ENCODE data around the gene SCN4A.
"Not testable (repeated sequence)": the region's sequence is repeated elsewhere in the genome, so short reads cannot be mapped to it uniquely, and the experiment has no call there.

SCN4A gene

DNA sequence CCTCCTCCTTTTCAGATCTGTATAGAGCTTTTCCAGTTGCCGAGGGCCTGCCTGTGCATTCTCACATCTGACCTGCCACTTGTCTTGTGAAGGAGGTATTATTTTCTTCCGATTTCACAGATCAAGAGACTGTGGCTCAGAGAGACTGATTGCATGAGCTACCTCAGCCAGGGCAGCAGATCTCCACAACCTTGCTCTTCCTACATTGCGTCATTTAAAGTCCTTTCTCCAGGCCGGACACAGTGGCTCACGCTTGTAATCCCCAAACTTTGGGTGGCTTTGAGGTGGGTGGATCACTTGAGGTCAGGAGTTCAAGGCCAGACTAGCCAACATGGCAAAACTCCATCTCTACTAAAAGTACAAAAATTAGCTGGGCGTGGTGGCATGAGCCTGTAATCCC, 52.7 kb downstream of the SCN4A start:
- not testable (repeated sequence) for H3K9ac ChIP-seq (ENCODE audit: low read length); H3K4me3 ChIP-seq (ENCODE audit: low read length); H3K9me3 ChIP-seq (ENCODE audit: control insufficient read depth, low read length); H3K27me3 ChIP-seq (ENCODE audit: control insufficient read depth, insufficient read depth, low read length); H3K36me3 ChIP-seq (ENCODE audit: control insufficient read depth, insufficient read depth, low read length); H3K4me1 ChIP-seq (ENCODE audit: control insufficient read depth, insufficient read depth, low read length)

DNA sequence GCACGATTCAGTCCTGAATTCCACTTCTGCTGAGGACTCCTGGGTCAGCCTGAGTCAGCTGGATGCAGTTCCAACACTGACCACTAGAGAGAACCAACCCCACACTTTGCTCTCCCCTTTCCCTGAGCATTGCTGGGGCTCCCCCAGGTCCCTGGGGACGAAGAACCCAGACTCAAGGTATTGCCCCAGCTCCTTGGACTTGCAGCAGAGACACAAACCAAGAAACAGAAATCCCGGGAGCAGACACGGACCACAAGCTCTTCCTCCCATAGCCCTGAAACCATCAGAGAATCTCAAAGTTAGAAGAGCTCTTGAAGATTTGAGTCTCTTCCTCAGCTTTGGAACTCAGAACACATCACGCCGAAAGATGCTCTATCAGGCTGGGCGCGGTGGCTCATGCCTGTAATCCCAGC, 53.4 kb downstream of the SCN4A start:
- Histone ChIP-seq H3K36me3 (ENCODE audit: control insufficient read depth, insufficient read depth, low read length) (no peaks in the 10 kb centered on the region), H3K4me3 (ENCODE audit: low read length) (no peak overlapping the region), H3K4me1 (ENCODE audit: control insufficient read depth, insufficient read depth, low read length) (no peaks in the 10 kb centered on the region), H3K9me3 (ENCODE audit: control insufficient read depth, low read length) (no peaks in the 10 kb centered on the region), H3K9ac (ENCODE audit: low read length) (no peak overlapping the region), H3K27me3 (ENCODE audit: control insufficient read depth, insufficient read depth, low read length) (peaks cover 10% of the 10 kb centered on the region)

DNA sequence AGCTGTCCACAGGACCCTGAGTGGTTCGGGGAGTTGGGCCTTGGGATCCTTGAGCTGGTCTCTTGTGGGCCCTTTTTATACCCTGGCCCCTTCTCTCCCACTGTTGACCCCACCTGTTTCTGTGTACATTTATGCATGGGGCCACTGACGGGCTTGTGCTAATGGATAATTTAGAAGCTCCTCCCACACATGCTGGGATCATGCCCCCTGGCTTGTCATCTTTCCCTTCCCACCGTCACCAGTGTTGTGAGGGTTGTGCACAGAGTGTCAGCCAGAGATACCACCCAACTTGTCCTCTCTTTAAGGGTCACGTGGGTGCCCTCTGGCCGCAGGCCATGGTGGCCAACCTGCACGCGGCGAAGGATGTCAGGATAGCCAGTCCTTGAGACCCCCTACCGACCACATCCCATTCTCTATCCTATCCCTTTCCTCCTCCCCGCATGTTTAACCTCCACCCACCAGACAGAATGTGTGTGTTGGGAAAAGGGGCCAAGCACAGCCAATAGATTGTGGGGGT, 53.9 kb downstream of the SCN4A start, which contains the start of gene GH1:
TSS of gene GH1 (minus strand) at position 51 of the 517 bp plus-strand sequence. CDS start 63 bp downstream, outside the sequence.
- not testable (repeated sequence) for H3K36me3 ChIP-seq (ENCODE audit: control insufficient read depth, insufficient read depth, low read length); H3K9me3 ChIP-seq (ENCODE audit: control insufficient read depth, low read length); H3K4me3 ChIP-seq (ENCODE audit: low read length); H3K27me3 ChIP-seq (ENCODE audit: control insufficient read depth, insufficient read depth, low read length); H3K4me1 ChIP-seq (ENCODE audit: control insufficient read depth, insufficient read depth, low read length); H3K9ac ChIP-seq (ENCODE audit: low read length)

DNA sequence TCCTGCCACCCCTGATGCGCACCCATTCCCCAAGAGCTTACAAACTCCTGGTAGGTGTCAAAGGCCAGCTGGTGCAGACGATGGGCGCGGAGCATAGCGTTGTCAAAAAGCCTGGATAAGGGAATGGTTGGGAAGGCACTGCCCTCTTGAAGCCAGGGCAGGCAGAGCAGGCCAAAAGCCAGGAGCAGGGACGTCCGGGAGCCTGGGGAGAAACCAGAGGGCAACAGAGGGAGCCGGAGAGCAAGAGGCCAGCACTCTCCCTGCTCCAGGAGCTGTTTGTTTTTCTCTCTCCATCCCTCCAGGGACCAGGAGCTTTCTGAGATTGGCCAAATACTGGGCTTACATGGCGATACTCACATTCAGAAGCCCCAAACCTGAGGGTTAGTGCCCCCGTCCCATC, 54.4 kb downstream of the SCN4A start:
- H3K9ac ChIP-seq (ENCODE audit: low read length): no peak overlapping the region
- H3K4me3 ChIP-seq (ENCODE audit: low read length): no peak overlapping the region

DNA sequence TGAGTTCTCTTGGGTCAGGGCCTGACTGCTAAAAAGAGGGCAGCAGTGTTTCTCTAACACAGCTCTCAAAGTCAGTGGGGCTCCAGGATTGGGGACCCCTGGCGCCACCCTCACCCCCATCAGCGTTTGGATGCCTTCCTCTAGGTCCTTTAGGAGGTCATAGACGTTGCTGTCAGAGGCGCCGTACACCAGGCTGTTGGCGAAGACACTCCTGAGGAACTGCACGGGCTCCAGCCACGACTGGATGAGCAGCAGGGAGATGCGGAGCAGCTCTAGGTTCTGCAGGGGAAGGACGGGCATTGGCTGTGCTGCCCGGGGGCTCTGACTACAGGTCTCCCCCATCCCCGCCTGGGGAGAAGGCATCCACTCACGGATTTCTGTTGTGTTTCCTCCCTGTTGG, 55.1 kb downstream of the SCN4A start:
- Histone ChIP-seq H3K27me3 (ENCODE audit: control insufficient read depth, insufficient read depth, low read length) (peaks cover 10% of the 10 kb centered on the region), H3K4me3 (ENCODE audit: low read length) (no peak overlapping the region), H3K9me3 (ENCODE audit: control insufficient read depth, low read length) (no peaks in the 10 kb centered on the region), H3K4me1 (ENCODE audit: control insufficient read depth, insufficient read depth, low read length) (no peaks in the 10 kb centered on the region), H3K9ac (ENCODE audit: low read length) (no peak overlapping the region), H3K36me3 (ENCODE audit: control insufficient read depth, insufficient read depth, low read length) (no peaks in the 10 kb centered on the region)

More for the DNA sequence above, 54.4 kb downstream of the SCN4A start:
- H3K27me3 ChIP-seq (ENCODE audit: control insufficient read depth, insufficient read depth, low read length): peaks cover 10% of the 10 kb centered on the region
- no peaks in the 10 kb centered on the region for H3K9me3 ChIP-seq (ENCODE audit: control insufficient read depth, low read length)
- H3K36me3 ChIP-seq (ENCODE audit: control insufficient read depth, insufficient read depth, low read length): no peaks in the 10 kb centered on the region
- H3K4me1 ChIP-seq (ENCODE audit: control insufficient read depth, insufficient read depth, low read length): no peaks in the 10 kb centered on the region

DNA sequence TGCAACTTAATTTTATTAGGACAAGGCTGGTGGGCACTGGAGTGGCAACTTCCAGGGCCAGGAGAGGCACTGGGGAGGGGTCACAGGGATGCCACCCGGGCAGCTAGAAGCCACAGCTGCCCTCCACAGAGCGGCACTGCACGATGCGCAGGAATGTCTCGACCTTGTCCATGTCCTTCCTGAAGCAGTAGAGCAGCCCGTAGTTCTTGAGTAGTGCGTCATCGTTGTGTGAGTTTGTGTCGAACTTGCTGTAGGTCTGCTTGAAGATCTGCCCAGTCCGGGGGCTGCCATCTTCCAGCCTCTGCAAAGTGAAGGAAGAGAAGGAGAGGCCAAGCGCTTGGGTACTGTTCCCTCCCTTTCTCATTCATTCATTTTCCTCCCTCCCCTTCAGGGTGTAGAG, 55.5 kb downstream of the SCN4A start:
- H3K9me3 ChIP-seq (ENCODE audit: control insufficient read depth, low read length); H3K9ac ChIP-seq (ENCODE audit: low read length): not testable (repeated sequence)

DNA sequence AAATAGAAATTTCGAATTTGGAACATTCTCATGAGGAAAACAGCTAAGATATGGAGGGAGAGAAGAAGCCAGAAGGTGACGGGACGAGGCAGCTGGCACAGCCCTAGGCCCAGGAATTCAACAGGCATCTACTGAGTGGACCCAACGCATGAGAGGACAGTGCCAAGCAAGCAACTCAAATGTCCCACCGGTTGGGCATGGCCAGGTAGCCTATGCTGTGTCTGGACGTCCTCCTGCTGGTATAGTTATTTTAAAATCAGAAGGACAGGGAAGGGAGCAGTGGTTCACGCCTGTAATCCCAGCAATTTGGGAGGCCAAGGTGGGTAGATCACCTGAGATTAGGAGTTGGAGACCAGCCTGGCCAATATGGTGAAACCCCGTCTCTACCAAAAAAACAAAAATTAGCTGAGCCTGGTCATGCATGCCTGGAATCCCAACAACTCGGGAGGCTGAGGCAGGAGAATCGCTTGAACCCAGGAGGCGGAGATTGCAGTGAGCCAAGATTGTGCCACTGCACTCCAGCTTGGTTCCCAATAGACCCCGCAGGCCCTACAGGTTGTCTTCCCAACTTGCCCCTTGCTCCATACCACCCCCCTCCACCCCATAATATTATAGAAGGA, 56.0 kb downstream of the SCN4A start:
- Histone ChIP-seq H3K4me3 (ENCODE audit: low read length) (no peak overlapping the region), H3K4me1 (ENCODE audit: control insufficient read depth, insufficient read depth, low read length) (no peaks in the 10 kb centered on the region), H3K36me3 (ENCODE audit: control insufficient read depth, insufficient read depth, low read length) (no peaks in the 10 kb centered on the region), H3K9ac (ENCODE audit: low read length) (no peak overlapping the region), H3K27me3 (ENCODE audit: control insufficient read depth, insufficient read depth, low read length) (peaks cover 10% of the 10 kb centered on the region), H3K9me3 (ENCODE audit: control insufficient read depth, low read length) (no peaks in the 10 kb centered on the region)

More for the DNA sequence above, 55.5 kb downstream of the SCN4A start:
- H3K4me3 ChIP-seq (ENCODE audit: low read length); H3K36me3 ChIP-seq (ENCODE audit: control insufficient read depth, insufficient read depth, low read length); H3K27me3 ChIP-seq (ENCODE audit: control insufficient read depth, insufficient read depth, low read length); H3K4me1 ChIP-seq (ENCODE audit: control insufficient read depth, insufficient read depth, low read length): not testable (repeated sequence)

DNA sequence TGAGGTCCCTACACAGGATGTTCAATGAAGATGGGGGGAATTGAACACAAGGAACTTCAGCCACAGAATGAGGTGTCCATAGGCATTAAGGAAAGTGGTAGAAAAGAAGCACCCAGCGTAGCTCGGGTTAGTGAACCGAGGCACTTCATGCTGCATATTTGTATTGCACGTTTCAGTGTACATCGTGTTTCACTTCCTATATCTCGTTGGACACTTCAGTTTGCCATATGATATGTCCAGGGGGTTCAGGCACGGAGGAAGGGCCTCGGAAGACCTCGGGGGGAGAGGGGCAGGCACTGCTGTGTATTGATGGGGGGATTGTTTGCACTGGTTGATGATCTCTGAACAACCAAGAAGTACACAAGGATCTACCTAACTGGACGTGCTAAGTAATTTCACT, 57.0 kb downstream of the SCN4A start:
- not testable (repeated sequence) for H3K4me3 ChIP-seq (ENCODE audit: low read length); H3K9ac ChIP-seq (ENCODE audit: low read length); H3K9me3 ChIP-seq (ENCODE audit: control insufficient read depth, low read length); H3K4me1 ChIP-seq (ENCODE audit: control insufficient read depth, insufficient read depth, low read length); H3K36me3 ChIP-seq (ENCODE audit: control insufficient read depth, insufficient read depth, low read length)
- peaks cover 17% of the 10 kb centered on the region for H3K27me3 ChIP-seq (ENCODE audit: control insufficient read depth, insufficient read depth, low read length)

DNA sequence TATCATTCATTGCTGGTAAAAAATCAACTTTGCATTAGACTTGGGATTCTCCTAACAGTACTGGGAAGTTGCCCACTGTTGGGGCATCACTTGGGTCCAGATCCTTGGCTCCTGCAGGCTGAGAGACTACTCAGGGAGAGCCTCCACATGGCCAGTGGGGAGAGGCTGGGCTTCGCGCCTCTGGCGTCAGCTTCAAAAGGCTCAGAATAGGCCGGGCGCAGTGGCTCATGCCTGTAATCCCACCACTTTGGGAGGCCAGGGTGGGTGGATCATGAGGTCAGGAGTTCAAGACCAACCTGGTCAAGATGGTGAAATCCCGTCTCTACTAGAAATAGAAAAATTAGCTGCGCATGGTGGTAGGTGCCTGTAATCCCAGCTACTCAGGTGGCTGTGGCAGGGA, 58.2 kb downstream of the SCN4A start:
- Histone ChIP-seq H3K4me3 (ENCODE audit: low read length) (no peak overlapping the region), H3K4me1 (ENCODE audit: control insufficient read depth, insufficient read depth, low read length) (no peaks in the 10 kb centered on the region), H3K27me3 (ENCODE audit: control insufficient read depth, insufficient read depth, low read length) (peaks cover 16% of the 10 kb centered on the region), H3K9ac (ENCODE audit: low read length) (no peak overlapping the region), H3K9me3 (ENCODE audit: control insufficient read depth, low read length) (no peaks in the 10 kb centered on the region), H3K36me3 (ENCODE audit: control insufficient read depth, insufficient read depth, low read length) (no peaks in the 10 kb centered on the region)

DNA sequence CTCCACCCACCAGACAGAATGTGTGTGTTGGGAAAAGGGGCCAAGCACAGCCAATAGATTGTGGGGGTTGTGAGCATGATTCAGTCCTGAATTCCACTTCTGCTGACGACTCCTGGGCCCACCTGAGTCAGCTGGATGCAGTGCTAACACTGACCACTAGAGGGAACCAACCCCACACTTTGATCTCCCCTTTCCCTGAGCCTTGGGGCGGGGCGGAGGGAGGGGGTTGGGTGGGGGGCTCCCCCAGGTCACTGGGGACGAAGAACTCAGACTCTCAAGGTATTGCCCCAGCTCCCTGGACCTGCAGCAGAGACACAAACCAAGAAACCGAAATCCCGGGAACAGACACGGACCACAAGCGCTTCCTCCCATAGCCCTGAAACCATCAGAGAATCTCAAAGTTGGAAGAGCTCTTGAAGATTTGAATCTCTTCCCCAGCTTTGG, 61.0 kb downstream of the SCN4A start:
- H3K27me3 ChIP-seq (ENCODE audit: control insufficient read depth, insufficient read depth, low read length): peaks cover 7% of the 10 kb centered on the region
- H3K36me3 ChIP-seq (ENCODE audit: control insufficient read depth, insufficient read depth, low read length): no peaks in the 10 kb centered on the region
- H3K4me3 ChIP-seq (ENCODE audit: low read length): no peak overlapping the region
- H3K9ac ChIP-seq (ENCODE audit: low read length): no peak overlapping the region
- no peaks in the 10 kb centered on the region for H3K4me1 ChIP-seq (ENCODE audit: control insufficient read depth, insufficient read depth, low read length)
- H3K9me3 ChIP-seq (ENCODE audit: control insufficient read depth, low read length): no peaks in the 10 kb centered on the region

DNA sequence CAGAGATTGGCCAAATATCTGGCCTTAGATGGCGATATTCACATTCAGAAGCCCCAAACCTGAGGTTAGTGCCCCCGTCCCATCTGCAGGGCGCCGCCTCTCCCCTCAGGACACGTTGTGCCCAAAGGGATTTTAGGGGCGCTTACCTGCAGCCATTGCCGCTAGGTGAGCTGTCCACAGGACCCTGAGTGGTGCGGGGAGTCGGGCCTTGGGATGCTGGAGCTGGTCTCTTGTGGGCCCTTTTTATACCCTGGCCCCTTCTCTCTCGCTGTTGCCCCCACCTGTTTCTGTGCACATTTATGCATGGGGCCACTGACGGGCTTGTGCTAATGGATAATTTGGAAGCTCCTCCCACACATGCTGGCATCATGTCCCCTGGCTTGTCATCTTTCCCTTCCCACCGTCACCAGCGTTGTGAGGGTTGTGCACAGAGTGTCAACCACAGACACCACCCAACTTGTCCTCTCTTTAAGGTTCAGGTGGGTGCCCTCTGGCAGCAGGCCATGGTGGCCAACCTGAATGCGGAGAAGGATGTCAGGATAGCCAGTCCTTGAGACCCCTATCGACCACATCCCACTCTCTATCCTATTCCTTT, 61.6 kb downstream of the SCN4A start, which contains the start of gene CSHL1:
TSS of gene CSHL1 (minus strand) at position 218 of the 595 bp plus-strand sequence. CDS start at position 156, 62 bp downstream.
- Histone ChIP-seq H3K9ac (ENCODE audit: low read length) (no peak within 1 kb of the TSS), H3K36me3 (ENCODE audit: control insufficient read depth, insufficient read depth, low read length) (no peaks in the 10 kb centered on the region), H3K27me3 (ENCODE audit: control insufficient read depth, insufficient read depth, low read length) (peaks cover 7% of the 10 kb centered on the region), H3K9me3 (ENCODE audit: control insufficient read depth, low read length) (no peaks in the 10 kb centered on the region), H3K4me3 (ENCODE audit: low read length) (no peak within 1 kb of the TSS), H3K4me1 (ENCODE audit: control insufficient read depth, insufficient read depth, low read length) (no peaks in the 10 kb centered on the region)

DNA sequence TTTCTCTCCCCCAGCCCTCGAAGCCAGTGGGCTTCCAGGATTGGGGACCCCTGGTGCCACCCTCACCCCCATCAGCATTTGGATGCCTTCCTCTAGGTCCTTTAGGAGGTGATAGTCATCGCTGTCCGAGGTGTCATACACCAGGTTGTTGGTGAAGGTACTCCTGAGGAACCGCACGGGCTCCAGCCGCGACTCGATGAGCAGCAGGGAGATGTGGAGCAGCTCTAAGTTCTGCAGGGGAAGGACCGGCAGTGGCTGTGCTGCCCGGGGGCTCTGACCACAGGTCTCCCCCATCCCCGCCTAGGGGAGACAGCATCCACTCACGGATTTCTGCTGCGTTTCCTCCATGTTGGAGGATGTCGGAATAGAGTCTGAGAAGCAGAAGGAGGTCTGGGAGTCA, 62.6 kb downstream of the SCN4A start:
- no peaks in the 10 kb centered on the region for H3K4me1 ChIP-seq (ENCODE audit: control insufficient read depth, insufficient read depth, low read length)
- H3K27me3 ChIP-seq (ENCODE audit: control insufficient read depth, insufficient read depth, low read length): peaks cover 7% of the 10 kb centered on the region
- no peaks in the 10 kb centered on the region for H3K9me3 ChIP-seq (ENCODE audit: control insufficient read depth, low read length)
- H3K36me3 ChIP-seq (ENCODE audit: control insufficient read depth, insufficient read depth, low read length): no peaks in the 10 kb centered on the region
- H3K9ac ChIP-seq (ENCODE audit: low read length): no peak overlapping the region
- H3K4me3 ChIP-seq (ENCODE audit: low read length): no peak overlapping the region

All from mucosa of stomach (tissue), 1 donor.